Activated T-helper 2 cell treated with anti-CD3 and anti-CD28 coated beads, Interferon-gamma antibody, Interleukin-2, Interleukin-4, amounts not matched to agents 10 μg/mL and 5 μg/mL and 100 μg/mL, durations not matched to agents 14 hours and 24 hours and 36 hours (primary cell): ENCODE results near the gene RBM26. TPM values are rescaled to one million over a fixed set of nuclear protein-coding genes. Genes with fewer than 3 reads are reported as not detected.
A peak's percentile ranks its signal among the peaks of the same experiment; 100 is the strongest.

Experiments
- DNase-seq: peaks from one replicate; pipeline ENCODE4 v3.0.0; 2021; ENCODE audit warnings: low spot score
- H3K27ac Mint-ChIP-seq: one replicate; pipeline ENCODE4 v1.8.0; 2021; ENCODE audit warnings: mixed read lengths
- H3K27me3 Mint-ChIP-seq: one replicate; pipeline ENCODE4 v1.8.0; 2021; ENCODE audit warnings: low read depth, mixed read lengths
- H3K36me3 Mint-ChIP-seq: one replicate; pipeline ENCODE4 v1.8.0; 2021; ENCODE audit warnings: low read depth, mixed read lengths
- H3K4me1 Mint-ChIP-seq: one replicate; pipeline ENCODE4 v1.8.0; 2021; ENCODE audit warnings: low read depth, mixed read lengths
- H3K4me3 Mint-ChIP-seq: one replicate; pipeline ENCODE4 v1.8.0; 2021; ENCODE audit warnings: low read depth, mild to moderate bottlenecking, moderate library complexity, mixed read lengths
- H3K9me3 Mint-ChIP-seq: one replicate; pipeline ENCODE4 v1.8.0; 2021; ENCODE audit warnings: mixed read lengths
- intact Hi-C: fragments of 100-400 bp; cut with micrococcal nuclease; formaldehyde crosslinking; loops from one replicate; pipeline ENCODE4 v1.15.1; 2023
- total RNA-seq: library from RNA; stranded (reverse); gene quantifications from 2 replicates; pipeline ENCODE4 v1.2.3, GENCODE V29; 2022

Gene RBM26
- total RNA-seq, 1 donor from 2014 or later = 93.7 TPM

GRCh38 chr13:79439275-79439674, 33.2 kb upstream of the RBM26 start:
- H3K27ac Mint-ChIP-seq = no peak overlapping the region
- H3K4me3 Mint-ChIP-seq = no peak overlapping the region

GRCh38 chr13:79435561-79435990, 29.5 kb upstream of the RBM26 start:
- no peak overlapping the region for H3K4me3 Mint-ChIP-seq
- H3K27me3 Mint-ChIP-seq = no peaks in the 10 kb centered on the region
- peaks cover 10% of the 10 kb centered on the region for H3K36me3 Mint-ChIP-seq
- no peak overlapping the region for H3K27ac Mint-ChIP-seq
- peaks cover 7% of the 10 kb centered on the region for H3K9me3 Mint-ChIP-seq
- intact Hi-C loops = loop anchor here (1.0 kb wide), 1 partner anchor 10 kb away; no protein-coding TSS in a partner anchor
- peaks cover 24% of the 10 kb centered on the region for H3K4me1 Mint-ChIP-seq
- no peak for DNase-seq

More at GRCh38 chr13:79439275-79439674, 33.2 kb upstream of the RBM26 start:
- peaks cover 19% of the 10 kb centered on the region for H3K4me1 Mint-ChIP-seq
- no peaks in the 10 kb centered on the region for H3K9me3 Mint-ChIP-seq
- H3K27me3 Mint-ChIP-seq = no peaks in the 10 kb centered on the region
- intact Hi-C loops = no loop called here
- peaks cover 3% of the 10 kb centered on the region for H3K36me3 Mint-ChIP-seq
- no peak for DNase-seq

- intact Hi-C loops = no loop called here
- Mint-ChIP-seq H3K27me3 (no peaks in the 10 kb centered on the region), H3K4me3 (no peak overlapping the region), H3K27ac (peak overlapping the region; percentile 47), H3K36me3 (peaks cover 16% of the 10 kb centered on the region), H3K9me3 (peaks cover 11% of the 10 kb centered on the region), H3K4me1 (peaks cover 26% of the 10 kb centered on the region)
- no peak for DNase-seq
Measured at GRCh38 chr13:79434556-79434955, 28.5 kb upstream of the RBM26 start.

GRCh38 chr13:79432992-79433391, 26.9 kb upstream of the RBM26 start:
- Mint-ChIP-seq H3K4me1 (peaks cover 34% of the 10 kb centered on the region), H3K27me3 (no peaks in the 10 kb centered on the region), H3K36me3 (peaks cover 23% of the 10 kb centered on the region), H3K27ac (no peak overlapping the region), H3K4me3 (no peak overlapping the region), H3K9me3 (peaks cover 11% of the 10 kb centered on the region)
- no peak for DNase-seq
- intact Hi-C loops = no loop called here

GRCh38 chr13:79432086-79432485, 26.0 kb upstream of the RBM26 start:
- Mint-ChIP-seq H3K36me3 (peaks cover 23% of the 10 kb centered on the region), H3K27me3 (no peaks in the 10 kb centered on the region), H3K27ac (no peak overlapping the region), H3K4me3 (no peak overlapping the region), H3K9me3 (peaks cover 11% of the 10 kb centered on the region), H3K4me1 (peaks cover 41% of the 10 kb centered on the region)
- intact Hi-C loops = no loop called here
- DNase-seq = no peak

- Mint-ChIP-seq H3K4me3 (no peak overlapping the region), H3K27ac (no peak overlapping the region), H3K36me3 (peaks cover 30% of the 10 kb centered on the region), H3K9me3 (peaks cover 11% of the 10 kb centered on the region), H3K27me3 (no peaks in the 10 kb centered on the region), H3K4me1 (peaks cover 41% of the 10 kb centered on the region)
- intact Hi-C loops = loop anchor here (5.0 kb wide), 1 partner anchor 38 kb away; no protein-coding TSS in a partner anchor
- no peak for DNase-seq
Measured at GRCh38 chr13:79429309-79429708, 23.3 kb upstream of the RBM26 start.

- Mint-ChIP-seq H3K9me3 (peaks cover 11% of the 10 kb centered on the region), H3K4me1 (peaks cover 39% of the 10 kb centered on the region), H3K27ac (no peak overlapping the region), H3K4me3 (no peak overlapping the region), H3K27me3 (no peaks in the 10 kb centered on the region), H3K36me3 (peaks cover 30% of the 10 kb centered on the region)
- intact Hi-C loops = loop anchor here (5.0 kb wide), 1 partner anchor 39 kb away; no protein-coding TSS in a partner anchor
- DNase-seq = no peak
Measured at GRCh38 chr13:79427883-79428282, 21.8 kb upstream of the RBM26 start.

GRCh38 chr13:79427265-79427664, 21.2 kb upstream of the RBM26 start:
- H3K27me3 Mint-ChIP-seq = no peaks in the 10 kb centered on the region
- peaks cover 11% of the 10 kb centered on the region for H3K9me3 Mint-ChIP-seq
- intact Hi-C loops = loop anchor here (5.0 kb wide), 1 partner anchor 40 kb away; no protein-coding TSS in a partner anchor
- peaks cover 30% of the 10 kb centered on the region for H3K36me3 Mint-ChIP-seq
- H3K27ac Mint-ChIP-seq = no peak overlapping the region
- no peak for DNase-seq
- no peak overlapping the region for H3K4me3 Mint-ChIP-seq
- H3K4me1 Mint-ChIP-seq = peaks cover 39% of the 10 kb centered on the region

- intact Hi-C loops = loop anchor here (1.0 to 5.0 kb wide), 5 partner anchors 17 to 117 kb away; partner anchors contain the start of gene RBM26
- H3K27me3 Mint-ChIP-seq = no peaks in the 10 kb centered on the region
Measured at GRCh38 chr13:79423801-79424642, 18.0 kb upstream of the RBM26 start.

GRCh38 chr13:79423340-79423739, 17.3 kb upstream of the RBM26 start:
- intact Hi-C loops = loop anchor here (5.0 kb wide), 1 partner anchor 104 kb away; no protein-coding TSS in a partner anchor
- no peak overlapping the region for H3K4me3 Mint-ChIP-seq
- no peak overlapping the region for H3K27ac Mint-ChIP-seq
- H3K4me1 Mint-ChIP-seq = peaks cover 24% of the 10 kb centered on the region
- no peak for DNase-seq
- no peaks in the 10 kb centered on the region for H3K27me3 Mint-ChIP-seq
- peaks cover 10% of the 10 kb centered on the region for H3K36me3 Mint-ChIP-seq
- H3K9me3 Mint-ChIP-seq = no peaks in the 10 kb centered on the region

More at GRCh38 chr13:79423801-79424642, 18.0 kb upstream of the RBM26 start:
- no peak for DNase-seq
- Mint-ChIP-seq H3K36me3 (peaks cover 13% of the 10 kb centered on the region), H3K4me1 (peaks cover 26% of the 10 kb centered on the region), H3K4me3 (no peak overlapping the region), H3K9me3 (no peaks in the 10 kb centered on the region), H3K27ac (no peak overlapping the region)

- Mint-ChIP-seq H3K27me3 (no peaks in the 10 kb centered on the region), H3K4me1 (peaks cover 10% of the 10 kb centered on the region), H3K27ac (no peak overlapping the region), H3K36me3 (peaks cover 18% of the 10 kb centered on the region), H3K4me3 (no peak overlapping the region), H3K9me3 (no peaks in the 10 kb centered on the region)
- DNase-seq = no peak
- intact Hi-C loops = no loop called here
Measured at GRCh38 chr13:79419365-79419764, 13.3 kb upstream of the RBM26 start.

GRCh38 chr13:79417741-79418140, 11.7 kb upstream of the RBM26 start:
- no peak overlapping the region for H3K27ac Mint-ChIP-seq
- no peak overlapping the region for H3K4me3 Mint-ChIP-seq
- H3K27me3 Mint-ChIP-seq = no peaks in the 10 kb centered on the region
- H3K9me3 Mint-ChIP-seq = no peaks in the 10 kb centered on the region
- intact Hi-C loops = no loop called here
- peaks cover 10% of the 10 kb centered on the region for H3K4me1 Mint-ChIP-seq
- no peak for DNase-seq
- peaks cover 18% of the 10 kb centered on the region for H3K36me3 Mint-ChIP-seq

- intact Hi-C loops = no loop called here
- Mint-ChIP-seq H3K27ac (no peak overlapping the region), H3K36me3 (peaks cover 21% of the 10 kb centered on the region), H3K4me3 (no peak overlapping the region), H3K4me1 (peaks cover 17% of the 10 kb centered on the region), H3K27me3 (no peaks in the 10 kb centered on the region), H3K9me3 (no peaks in the 10 kb centered on the region)
- no peak for DNase-seq
Measured at GRCh38 chr13:79413521-79413920, 7.5 kb upstream of the RBM26 start.
